Thoracic aorta (tissue), 2 donors: ENCODE measurements around the gene GSN. TPM values are rescaled to one million over a fixed set of nuclear protein-coding genes. Genes with fewer than 3 reads are reported as not detected.
"Not testable (repeated sequence)": the region's sequence is repeated elsewhere in the genome, so short reads cannot be mapped to it uniquely, and the experiment has no call there.

ENCODE experiments used
- ATAC-seq: fragments of 150-250 bp; one replicate; pipeline ENCODE4 v1.8.0; 2017; ENCODE audit warnings: low read depth; ENCODE audit not compliant: insufficient number of reproducible peaks, low FRiP score
- DNase-seq: peaks from one replicate; pipeline ENCODE4 v3.0.0-alpha.2; 2020; ENCODE audit warnings: low spot score
- H3K27ac ChIP-seq, 2 donors: fragments of 200-600 bp; sonication (generic); 1 replicate in 1 of 2; 2 replicates in 1 of 2; pipeline ENCODE4 v1.5.1; 2016; ENCODE audit warnings: mild to moderate bottlenecking in 2 of 2, moderate library complexity in 2 of 2
- H3K27me3 ChIP-seq: fragments of 200-600 bp; sonication (generic); replicated peaks from 2 replicates; pipeline ENCODE4 v1.6.0; 2016; ENCODE audit warnings: mild to moderate bottlenecking; ENCODE audit not compliant: insufficient read depth
- H3K36me3 ChIP-seq: fragments of 200-600 bp; sonication (generic); one replicate; pipeline ENCODE4 v1.5.1; 2016
- H3K4me1 ChIP-seq, 2 donors: fragments of 200-600 bp; sonication (generic); 1 replicate in 1 of 2; 2 replicates in 1 of 2; pipeline versions ENCODE4 v1.5.1 to v1.6.0; 2016; ENCODE audit warnings: low read depth in 2 of 2, mild to moderate bottlenecking in 1 of 2; ENCODE audit not compliant: control insufficient read depth in 1 of 2
- H3K4me3 ChIP-seq: fragments of 200-600 bp; sonication (generic); 2 replicates; pipeline ENCODE4 v1.5.1; 2016; ENCODE audit warnings: mild to moderate bottlenecking
- H3K9me3 ChIP-seq: fragments of 200-600 bp; sonication (generic); 2 replicates; pipeline ENCODE4 v1.5.1; 2016
- CTCF ChIP-seq: fragments of 200-600 bp; sonication (generic); IDR thresholded peaks from one replicate; pipeline ENCODE4 v1.5.1; 2019; ENCODE audit warnings: antibody characterized with exemption
- total RNA-seq, 2 donors: library from RNA; depleted of rRNA; stranded (reverse); fragments of >200 nt; gene quantifications; one replicate each; pipeline versions ENCODE4 v1.1.0 to v1.2.3, GENCODE V29; 2016

The GSN gene
- total RNA-seq, 2 donors from 2014 or later = 3,187 to 4,234 TPM

- DNase-seq (no peak), ATAC-seq (no peak)
- no peak for TF ChIP-seq CTCF
- H3K4me3 ChIP-seq = peak overlapping the region; percentile 17
- H3K36me3 ChIP-seq = peaks cover 9% of the 10 kb centered on the region
- no peaks in the 10 kb centered on the region for H3K9me3 ChIP-seq
- H3K27me3 ChIP-seq = no peaks in the 10 kb centered on the region
- H3K27ac ChIP-seq = peak overlapping the region; percentile 90 to 98
- peaks cover 80 to 96% of the 10 kb centered on the region in 2 donors for H3K4me1 ChIP-seq
Measured at GRCh38 chr9:121289772-121290370, 21.9 kb downstream of the GSN start.

- Histone ChIP-seq H3K4me1 (peaks cover 81 to 96% of the 10 kb centered on the region in 2 donors), H3K27ac (peak overlapping the region in 1 of 2 donors; percentile 91)
- not testable (repeated sequence) for ATAC-seq, H3K36me3 ChIP-seq, H3K4me3 ChIP-seq, H3K27me3 ChIP-seq, DNase-seq, H3K9me3 ChIP-seq
Measured at GRCh38 chr9:121291536-121291935, 23.6 kb downstream of the GSN start.

GRCh38 chr9:121292051-121292450 lies 24.1 kb downstream of the GSN start:
- H3K4me3 ChIP-seq = no peak overlapping the region
- no peak for DNase-seq

GRCh38 chr9:121292801-121293241 lies 24.9 kb downstream of the GSN start:
- peaks cover 81 to 96% of the 10 kb centered on the region in 2 donors for H3K4me1 ChIP-seq
- H3K27ac ChIP-seq = peak overlapping the region; percentile 70 to 91
- H3K9me3 ChIP-seq = no peaks in the 10 kb centered on the region
- peaks cover 6% of the 10 kb centered on the region for H3K36me3 ChIP-seq
- TF ChIP-seq CTCF = no peak
- no peak overlapping the region for H3K4me3 ChIP-seq
- no peak for DNase-seq
- no peaks in the 10 kb centered on the region for H3K27me3 ChIP-seq
- ATAC-seq = no peak

More at GRCh38 chr9:121292051-121292450, 24.1 kb downstream of the GSN start:
- Histone ChIP-seq H3K27me3 (no peaks in the 10 kb centered on the region), H3K9me3 (no peaks in the 10 kb centered on the region), H3K4me1 (peaks cover 81 to 96% of the 10 kb centered on the region in 2 donors), H3K27ac (peak overlapping the region; percentile 70 to 91), H3K36me3 (peaks cover 7% of the 10 kb centered on the region)
- no peak for ATAC-seq
- TF ChIP-seq CTCF = no peak

GRCh38 chr9:121294151-121294743 lies 26.3 kb downstream of the GSN start:
- Histone ChIP-seq H3K27ac (peak overlapping the region; percentile 70 to 91), H3K4me1 (peaks cover 82 to 96% of the 10 kb centered on the region in 2 donors), H3K9me3 (no peaks in the 10 kb centered on the region), H3K36me3 (no peaks in the 10 kb centered on the region), H3K27me3 (no peaks in the 10 kb centered on the region), H3K4me3 (peak overlapping the region; percentile 2)
- ATAC-seq = no peak
- DNase-seq = no peak
- TF ChIP-seq CTCF = no peak
